H1 (cell line): ENCODE results near the gene CASZ1. TPM values are rescaled to one million over a fixed set of nuclear protein-coding genes. Genes with fewer than 3 reads are reported as not detected.

ENCODE experiments used
- CTCF ChIA-PET: fragments of 300-600 bp; sonication (Branson Sonifier 250); formaldehyde crosslinking; loops from one replicate; lab custom pipeline; 2021; ENCODE audit not compliant: partially characterized antibody; lab: Charles Lee
- POLR2A ChIA-PET: fragments of 300-600 bp; sonication (Branson Sonifier 250); formaldehyde crosslinking; loops from one replicate; lab custom pipeline; 2021; ENCODE audit warnings: inconsistent platforms; ENCODE audit not compliant: partially characterized antibody; lab: Charles Lee
- DNase-seq, 2 experiments: peaks; one replicate each; pipeline versions ENCODE4 v3.0.0 to v3.0.0-alpha.2; 2010 to 2022; ENCODE audit warnings: low spot score in 2 of 2, low read depth in 1 of 2, mixed read lengths in 1 of 2
- FAIRE-seq: peaks from 2 replicates; lab custom pipeline; 2011; peaks lifted over from hg19 to GRCh38; lab: Jason Lieb, UNC
- H2AFZ ChIP-seq: 2 replicates; pipeline ENCODE4 v1.8.1; 2012; ENCODE audit warnings: low read length, inconsistent platforms
- H2AK5ac ChIP-seq: 2 replicates; pipeline ENCODE4 v1.6.1; 2013; ENCODE audit warnings: low read depth, low read length
- H2BK120ac ChIP-seq: replicated peaks from 2 replicates; pipeline ENCODE3; 2013; ENCODE audit warnings: low read depth, low read length, inconsistent platforms
- H2BK12ac ChIP-seq: 2 replicates; pipeline ENCODE4 v1.6.1; 2013; ENCODE audit warnings: low read depth, low read length
- H2BK15ac ChIP-seq: 2 replicates; pipeline ENCODE4 v1.6.1; 2013; ENCODE audit warnings: low read length
- H2BK20ac ChIP-seq: 2 replicates; pipeline ENCODE4 v1.6.1; 2013; ENCODE audit warnings: low read length
- H2BK5ac ChIP-seq: 2 replicates; pipeline ENCODE4 v1.6.1; 2013; ENCODE audit warnings: low read depth, low read length
- H3K14ac ChIP-seq: 2 replicates; pipeline ENCODE4 v1.6.1; 2013; ENCODE audit warnings: inconsistent platforms; ENCODE audit not compliant: insufficient read length
- H3K18ac ChIP-seq: 2 replicates; pipeline ENCODE4 v1.6.1; 2013; ENCODE audit warnings: low read length; ENCODE audit errors: extremely low read depth
- H3K23ac ChIP-seq: 2 replicates; pipeline ENCODE4 v1.6.1; 2013; ENCODE audit warnings: inconsistent platforms; ENCODE audit not compliant: insufficient read length
- H3K23me2 ChIP-seq: 2 replicates; pipeline ENCODE4 v1.6.1; 2013; ENCODE audit warnings: low read depth, low read length
- H3K27ac ChIP-seq: 2 replicates; pipeline ENCODE4 v1.6.1; 2011; ENCODE audit warnings: low read depth, low read length, inconsistent platforms
- H3K27me3 ChIP-seq, 4 experiments: replicated peaks in 1 of 4; 1 replicate in 1 of 4; 2 replicates in 3 of 4; pipeline versions ENCODE4 v1.6.1 to v1.8.1; 2011 to 2013; ENCODE audit warnings: low read length in 3 of 4, mild to moderate bottlenecking in 3 of 4, inconsistent platforms in 2 of 4, mixed read lengths in 2 of 4, moderate library complexity in 1 of 4; ENCODE audit not compliant: control insufficient read depth in 3 of 4, insufficient read depth in 3 of 4; ENCODE audit errors: extremely low read depth in 1 of 4
- H3K36me3 ChIP-seq, 4 experiments: 2 replicates each; pipeline versions ENCODE4 v1.6.1 to v1.8.1; 2011 to 2013; ENCODE audit warnings: mild to moderate bottlenecking in 4 of 4, low read length in 3 of 4, moderate library complexity in 2 of 4, control low read depth in 1 of 4, inconsistent platforms in 1 of 4; ENCODE audit not compliant: insufficient read depth in 4 of 4, control insufficient read depth in 2 of 4
- H3K4ac ChIP-seq: replicated peaks from 2 replicates; pipeline ENCODE3; 2013; ENCODE audit warnings: low read length, low read depth, mixed read lengths, inconsistent platforms; ENCODE audit not compliant: insufficient read length
- H3K4me1 ChIP-seq, 4 experiments: replicated peaks in 1 of 4; 1 replicate in 1 of 4; 2 replicates in 3 of 4; pipeline versions ENCODE4 v1.6.1 to v1.8.1; 2011 to 2013; ENCODE audit warnings: low read length in 3 of 4, inconsistent platforms in 2 of 4, mixed read lengths in 1 of 4; ENCODE audit not compliant: insufficient read depth in 4 of 4, control insufficient read depth in 3 of 4
- H3K4me2 ChIP-seq, 2 experiments: 2 replicates each; pipeline versions ENCODE4 v1.6.1 to v1.8.1; 2011 to 2013; ENCODE audit warnings: low read depth in 2 of 2, low read length in 2 of 2, control low read depth in 1 of 2, inconsistent platforms in 1 of 2, mild to moderate bottlenecking in 1 of 2; ENCODE audit not compliant: insufficient read depth in 1 of 2
- H3K4me3 ChIP-seq, 4 experiments: fragments of 200-600, 300-600 bp in 1 of 4; sonication (generic), shearing (Covaris generic), sonication (Bioruptor Twin) in 1 of 4; 2 replicates each; pipeline versions ENCODE4 v1.5.1 to v1.8.1; 2011 to 2016; ENCODE audit warnings: low read length in 4 of 4, low read depth in 3 of 4, control low read depth in 2 of 4, inconsistent platforms in 2 of 4, mild to moderate bottlenecking in 2 of 4, mixed read lengths in 1 of 4, moderate library complexity in 1 of 4; ENCODE audit not compliant: insufficient read depth in 2 of 4; ENCODE audit errors: extremely low read depth in 1 of 4
- H3K56ac ChIP-seq: replicated peaks from 2 replicates; pipeline ENCODE3; 2013; ENCODE audit warnings: low read depth, mild to moderate bottlenecking, mixed read lengths, low read length, inconsistent platforms; ENCODE audit not compliant: insufficient read length
- H3K79me1 ChIP-seq: 2 replicates; pipeline ENCODE4 v1.6.1; 2013; ENCODE audit warnings: low read depth, low read length, control low read depth
- H3K79me2 ChIP-seq, 2 experiments: 2 replicates each; pipeline versions ENCODE4 v1.6.1 to v1.8.1; 2012 to 2013; ENCODE audit warnings: low read length in 2 of 2, mild to moderate bottlenecking in 2 of 2, inconsistent platforms in 1 of 2; ENCODE audit not compliant: insufficient read depth in 2 of 2, control insufficient read depth in 1 of 2
- H3K9ac ChIP-seq, 4 experiments: replicated peaks in 1 of 4; 1 replicate in 1 of 4; 2 replicates in 3 of 4; pipeline versions ENCODE4 v1.6.1 to v1.8.1; 2011 to 2013; ENCODE audit warnings: low read depth in 3 of 4, low read length in 3 of 4, control low read depth in 2 of 4, mild to moderate bottlenecking in 2 of 4, moderate library complexity in 2 of 4, inconsistent platforms in 1 of 4; ENCODE audit errors: extremely low read depth in 1 of 4
- H3K9me3 ChIP-seq, 2 experiments: 2 replicates each; pipeline versions ENCODE4 v1.6.1 to v1.8.1; 2012 to 2013; ENCODE audit warnings: mild to moderate bottlenecking in 2 of 2, moderate library complexity in 2 of 2, control low read depth in 1 of 2, inconsistent platforms in 1 of 2, low read depth in 1 of 2, low read length in 1 of 2, mixed read lengths in 1 of 2; ENCODE audit not compliant: insufficient read depth in 2 of 2
- H4K20me1 ChIP-seq, 2 experiments: replicated peaks in 1 of 2; 2 replicates each; pipeline versions ENCODE3 to v1.8.1; 2011 to 2013; ENCODE audit warnings: inconsistent platforms in 2 of 2, low read length in 2 of 2, mild to moderate bottlenecking in 1 of 2; ENCODE audit not compliant: insufficient read depth in 2 of 2, control insufficient read depth in 1 of 2
- H4K5ac ChIP-seq: 2 replicates; pipeline ENCODE4 v1.6.1; 2013; ENCODE audit warnings: low read length, low read depth, mixed read lengths, inconsistent platforms; ENCODE audit not compliant: insufficient read length
- H4K8ac ChIP-seq: 2 replicates; pipeline ENCODE4 v1.8.0; 2013; ENCODE audit warnings: mild to moderate bottlenecking, moderate library complexity, low read length, inconsistent platforms; ENCODE audit not compliant: insufficient read depth; ENCODE audit errors: extremely low read depth
- H4K91ac ChIP-seq: replicated peaks from 2 replicates; pipeline ENCODE3; 2013; ENCODE audit warnings: low read length, mixed read lengths, inconsistent platforms; ENCODE audit not compliant: insufficient read length
- ATF3 ChIP-seq: IDR thresholded peaks from 2 replicates; pipeline ENCODE4 v1.6.1; 2011; ENCODE audit warnings: low read depth, mild to moderate bottlenecking, low read length; ENCODE audit not compliant: insufficient read depth
- CHD2 ChIP-seq: IDR thresholded peaks from 2 replicates; pipeline ENCODE4 v1.6.1; 2012; ENCODE audit warnings: low read length, improper control_type of control experiment
- KDM1A ChIP-seq: fragments of 200-600, 300-600 bp; sonication (generic); IDR thresholded peaks from 2 replicates; pipeline ENCODE4 v1.7.1; 2016; ENCODE audit warnings: mild to moderate bottlenecking, low read length, borderline replicate concordance
- KDM5A ChIP-seq: fragments of 200-600 bp; IDR thresholded peaks from 2 replicates; pipeline ENCODE4 v1.7.1; 2012; ENCODE audit warnings: mild to moderate bottlenecking, low read length, inconsistent platforms, mixed read lengths
- NANOG ChIP-seq: IDR thresholded peaks from 2 replicates; pipeline ENCODE4 v1.6.1; 2011; ENCODE audit warnings: low read length, low read depth, mild to moderate bottlenecking, inconsistent platforms; ENCODE audit not compliant: insufficient read depth, poor library complexity, severe bottlenecking
- PHF8 ChIP-seq: fragments of 200-600 bp; sonication (generic); conservative IDR thresholded peaks from 2 replicates; pipeline ENCODE4 v1.7.1; 2012; ENCODE audit warnings: low read depth, mild to moderate bottlenecking, inconsistent platforms, low read length, moderate library complexity
- RFX5 ChIP-seq: IDR thresholded peaks from 2 replicates; pipeline ENCODE4 v1.6.1; 2011; ENCODE audit warnings: low read depth, low read length, improper control_type of control experiment, borderline replicate concordance
- RNF2 ChIP-seq: fragments of 200-900, 300-1000 bp; sonication (generic); IDR thresholded peaks from 2 replicates; pipeline ENCODE4 v1.7.1; 2016; ENCODE audit warnings: borderline replicate concordance, low read depth, mild to moderate bottlenecking, antibody characterized with exemption, low read length; ENCODE audit not compliant: poor library complexity, severe bottlenecking; ENCODE audit errors: missing control alignments
- SP1 ChIP-seq: IDR thresholded peaks from 2 replicates; pipeline ENCODE4 v1.6.1; 2011; ENCODE audit warnings: low read depth, low read length
- SRF ChIP-seq: IDR thresholded peaks from 2 replicates; pipeline ENCODE4 v1.6.1; 2011; ENCODE audit warnings: mild to moderate bottlenecking, low read depth, low read length, moderate library complexity
- TAF7 ChIP-seq: optimal IDR thresholded peaks from 2 replicates; pipeline ENCODE3; 2011; ENCODE audit warnings: low read depth, mild to moderate bottlenecking, inconsistent platforms, low read length, moderate library complexity, borderline replicate concordance
- WGBS, 2 experiments: shearing (Covaris generic) in 1 of 2; methylation state at CpG; one replicate each; pipeline versions ENCODE4 v1.1.6 to v1.1.7; 2013 to 2015; ENCODE audit warnings: low lambda C conversion rate in 2 of 2, mixed read lengths in 2 of 2, inconsistent platforms in 1 of 2, low coverage in 1 of 2, missing lambda C conversion rate in 1 of 2; ENCODE audit not compliant: insufficient replicate concordance in 2 of 2, insufficient coverage in 1 of 2, insufficient read length in 1 of 2; ENCODE audit errors: extremely low coverage in 1 of 2, missing lambda C conversion rate in 1 of 2; 5-methylcytosine and 5-hydroxymethylcytosine counted together
- polyA plus RNA-seq, 7 experiments: library from polyadenylated mRNA; depleted of rRNA in 3 of 7; stranded (reverse) in 5 of 7; unstranded in 2 of 7; fragments of >200 nt in 5 of 7; fragments of 200-250 nt in 2 of 7; gene quantifications; 1 replicate in 5 of 7; 2 replicates in 1 of 7; 4 replicates in 1 of 7; pipeline versions ENCODE4 v1.2.1 to v1.2.3, GENCODE V29; 2011 to 2013; ENCODE audit warnings: missing spikeins in 2 of 7, mixed read lengths in 2 of 7
- total RNA-seq: library from RNA; stranded (reverse); fragmentation: NEBNext Ultra II Directional; extraction: Animal tissue kit (Norgen Biotek cat#: 25700); gene quantifications from 2 replicates; pipeline ENCODE4 v1.2.1, GENCODE V29; 2021

Gene CASZ1
- total and polyA plus RNA-seq, 2 of the 8 experiments (the other 6 are each of a cell fraction or from before 2014, with no cell fraction given) = 4.4 to 7.7 TPM

GRCh38 chr1:10670190-10670589 lies 126.3 kb downstream of the CASZ1 start:
- H3K23me2 ChIP-seq = no peaks in the 10 kb centered on the region
- H3K4me1 ChIP-seq = peaks cover 0 to 18% (median 6%) of the 10 kb centered on the region in 4 experiments; a peak in 4 of 7 replicates
- FAIRE-seq (no peak), DNase-seq (no peak)
- H3K23ac ChIP-seq = no peak overlapping the region
- H3K9ac ChIP-seq = no peak overlapping the region
- H3K14ac ChIP-seq = no peak overlapping the region
- H3K27ac ChIP-seq = no peak overlapping the region
- H3K56ac ChIP-seq = no peak overlapping the region
- H3K79me1 ChIP-seq = no peaks in the 10 kb centered on the region; the same call in 1 of the 2 replicates
- H3K9me3 ChIP-seq = no peaks in the 10 kb centered on the region
- no peak overlapping the region for H3K4me2 ChIP-seq
- no peak overlapping the region for H2BK5ac ChIP-seq
- H4K20me1 ChIP-seq = no peaks in the 10 kb centered on the region
- H4K91ac ChIP-seq = no peak overlapping the region
- 87% methylated on average over 8 of the region's 10 CpGs; no CpG with 5 or more reads in 1 of the 2 experiments for WGBS, 2 experiments
- H2BK12ac ChIP-seq = peak overlapping the region; percentile 39; the same call in 1 of the 2 replicates
- no peak overlapping the region for H3K4ac ChIP-seq
- no peak overlapping the region for H2BK120ac ChIP-seq
- H3K27me3 ChIP-seq = no peaks in the 10 kb centered on the region
- ChIA-PET POLR2A (interaction anchor here (0.8 kb wide), 1 partner anchor 25 kb away, joined by 3 read pairs; no protein-coding TSS in a partner anchor), CTCF (interaction anchor here (0.8 kb wide), 1 partner anchor 118 kb away, joined by 4 read pairs; no protein-coding TSS in a partner anchor)
- H2AK5ac ChIP-seq = no peak overlapping the region
- H4K8ac ChIP-seq = no peak overlapping the region
- no peak overlapping the region for H2AFZ ChIP-seq
- H3K36me3 ChIP-seq = no peaks in the 10 kb centered on the region
- H3K79me2 ChIP-seq = no peaks in the 10 kb centered on the region
- no peak overlapping the region; the same call in 1 of the 2 replicates for H2BK15ac ChIP-seq
- no peak overlapping the region for H3K4me3 ChIP-seq
- H3K18ac ChIP-seq = no peak overlapping the region; the same call in 1 of the 2 replicates
- no peak overlapping the region for H2BK20ac ChIP-seq
- no peak overlapping the region for H4K5ac ChIP-seq
- TF ChIP-seq KDM1A (no peak), SP1 (no peak), NANOG (no peak), PHF8 (no peak), KDM5A (no peak), RNF2 (no peak), TAF7 (no peak), SRF (no peak), ATF3 (no peak), RFX5 (no peak), CHD2 (no peak)
